ENCODE results near the gene ZNF37A.
"Not testable (repeated sequence)": the region's sequence is repeated elsewhere in the genome, so short reads cannot be mapped to it uniquely, and the experiment has no call there.

Gene ZNF37A

GRCh38 chr10:38112159-38112558, 18.0 kb downstream of the ZNF37A start:
- DNase-seq = no peak
- no peak for TF ChIP-seq POLR2A (IDR thresholded peaks at IDR 0.05; ENCODE audit: low read length)
- no peak for TF ChIP-seq GATA1 (IDR thresholded peaks at IDR 0.05; ENCODE audit: low read depth, low read length)

- no peak for TF ChIP-seq GATA1 (IDR thresholded peaks at IDR 0.05; ENCODE audit: low read depth, low read length)
- no peak for TF ChIP-seq POLR2A (IDR thresholded peaks at IDR 0.05; ENCODE audit: low read length)
- DNase-seq = peak; percentile 23 to 38
Measured at GRCh38 chr10:38118072-38118807, 24.1 kb downstream of the ZNF37A start.

- TF ChIP-seq GATA1 (IDR thresholded peaks at IDR 0.05; ENCODE audit: low read depth, low read length) (no peak), POLR2A (IDR thresholded peaks at IDR 0.05; ENCODE audit: low read length) (no peak)
- no peak for DNase-seq
Measured at GRCh38 chr10:38119038-38119437, 24.9 kb downstream of the ZNF37A start.

GRCh38 chr10:38127812-38128211, 33.7 kb downstream of the ZNF37A start:
- no peak for TF ChIP-seq GATA1 (IDR thresholded peaks at IDR 0.05; ENCODE audit: low read depth, low read length)
- no peak for TF ChIP-seq POLR2A (IDR thresholded peaks at IDR 0.05; ENCODE audit: low read length)
- no peak for DNase-seq

- TF ChIP-seq GATA1 (IDR thresholded peaks at IDR 0.05; ENCODE audit: low read depth, low read length) (no peak), POLR2A (IDR thresholded peaks at IDR 0.05; ENCODE audit: low read length) (no peak)
- DNase-seq = no peak
Measured at GRCh38 chr10:38143587-38143986, 49.5 kb downstream of the ZNF37A start.

GRCh38 chr10:38146579-38147333, 52.6 kb downstream of the ZNF37A start:
- TF ChIP-seq POLR2A (IDR thresholded peaks at IDR 0.05; ENCODE audit: low read length) = no peak
- no peak for TF ChIP-seq GATA1 (IDR thresholded peaks at IDR 0.05; ENCODE audit: low read depth, low read length)
- DNase-seq = no peak

- no peak for DNase-seq
- no peak for TF ChIP-seq GATA1 (IDR thresholded peaks at IDR 0.05; ENCODE audit: low read depth, low read length)
- no peak for TF ChIP-seq POLR2A (IDR thresholded peaks at IDR 0.05; ENCODE audit: low read length)
Measured at GRCh38 chr10:38147686-38148085, 53.5 kb downstream of the ZNF37A start.

GRCh38 chr10:38150891-38151463, 56.8 kb downstream of the ZNF37A start:
- not testable (repeated sequence) for DNase-seq

GRCh38 chr10:38156416-38157269, 62.5 kb downstream of the ZNF37A start:
- DNase-seq = no peak
- TF ChIP-seq POLR2A (IDR thresholded peaks at IDR 0.05; ENCODE audit: low read length) (no peak), GATA1 (IDR thresholded peaks at IDR 0.05; ENCODE audit: low read depth, low read length) (no peak)

GRCh38 chr10:38157270-38157685, 63.1 kb downstream of the ZNF37A start:
- no peak for DNase-seq
- TF ChIP-seq GATA1 (IDR thresholded peaks at IDR 0.05; ENCODE audit: low read depth, low read length) (no peak), POLR2A (IDR thresholded peaks at IDR 0.05; ENCODE audit: low read length) (no peak)

GRCh38 chr10:38159004-38159403, 64.9 kb downstream of the ZNF37A start:
- no peak for DNase-seq

GRCh38 chr10:38163617-38164016, 69.5 kb downstream of the ZNF37A start:
- no peak for TF ChIP-seq GATA1 (IDR thresholded peaks at IDR 0.05; ENCODE audit: low read depth, low read length)
- TF ChIP-seq POLR2A (IDR thresholded peaks at IDR 0.05; ENCODE audit: low read length) = no peak
- no peak for DNase-seq

More at GRCh38 chr10:38159004-38159403, 64.9 kb downstream of the ZNF37A start:
- no peak for TF ChIP-seq GATA1 (IDR thresholded peaks at IDR 0.05; ENCODE audit: low read depth, low read length)
- no peak for TF ChIP-seq POLR2A (IDR thresholded peaks at IDR 0.05; ENCODE audit: low read length)

GRCh38 chr10:38174336-38174735, 80.2 kb downstream of the ZNF37A start:
- TF ChIP-seq POLR2A (IDR thresholded peaks at IDR 0.05; ENCODE audit: low read length) (no peak), GATA1 (IDR thresholded peaks at IDR 0.05; ENCODE audit: low read depth, low read length) (no peak)
- no peak for DNase-seq

- TF ChIP-seq POLR2A (IDR thresholded peaks at IDR 0.05; ENCODE audit: low read length) = no peak
- no peak for TF ChIP-seq GATA1 (IDR thresholded peaks at IDR 0.05; ENCODE audit: low read depth, low read length)
- DNase-seq = no peak
Measured at GRCh38 chr10:38184477-38184876, 90.3 kb downstream of the ZNF37A start.

All from erythroblast (primary cell).